GM21717 (cell line): ENCODE measurements around the gene ECM1.

ENCODE experiments used
- ATAC-seq: cut with Tn5 transposase; IDR thresholded peaks from one replicate; pipeline ENCODE4 v1.9.1; 2021; ENCODE audit warnings: mild to moderate bottlenecking, moderate library complexity; ENCODE audit not compliant: unreplicated experiment

ECM1 gene

GRCh38 chr1:150511985-150512660, 4.2 kb downstream of the ECM1 start:
- no peak for ATAC-seq

GRCh38 chr1:150512846-150513245, 4.9 kb downstream of the ECM1 start:
- ATAC-seq: no peak

GRCh38 chr1:150513351-150513791, 5.5 kb downstream of the ECM1 start:
- no peak for ATAC-seq

GRCh38 chr1:150514260-150514659, 6.4 kb downstream of the ECM1 start:
- ATAC-seq: no peak

GRCh38 chr1:150514913-150515327, 7.0 kb downstream of the ECM1 start:
- no peak for ATAC-seq

GRCh38 chr1:150515328-150516049, 7.6 kb downstream of the ECM1 start, which contains the start of gene FALEC:
FALEC (plus strand) TSS chr1:150515752.
- ATAC-seq: peak; percentile 94

- no peak for ATAC-seq
These were observed 8.2 kb downstream of the ECM1 start for GRCh38 chr1:150516050-150516591.

GRCh38 chr1:150516616-150517015, 8.7 kb downstream of the ECM1 start:
- no peak for ATAC-seq

- ATAC-seq: no peak
These were observed 13.5 kb downstream of the ECM1 start for GRCh38 chr1:150521196-150521968.

GRCh38 chr1:150525348-150525747, 17.4 kb downstream of the ECM1 start:
- ATAC-seq: no peak

- no peak for ATAC-seq
These were observed 20.3 kb downstream of the ECM1 start for GRCh38 chr1:150528196-150528595.

GRCh38 chr1:150529017-150529416, 21.1 kb downstream of the ECM1 start:
- ATAC-seq: no peak

- no peak for ATAC-seq
These were observed 22.7 kb downstream of the ECM1 start for GRCh38 chr1:150530491-150531159.

- ATAC-seq: no peak
These were observed 25.0 kb downstream of the ECM1 start for GRCh38 chr1:150532860-150533259.

- no peak for ATAC-seq
These were observed 26.1 kb downstream of the ECM1 start for GRCh38 chr1:150534002-150534401.

- ATAC-seq: no peak
These were observed 27.8 kb downstream of the ECM1 start for GRCh38 chr1:150535511-150536287.

- ATAC-seq: no peak
These were observed 29.2 kb downstream of the ECM1 start for GRCh38 chr1:150536836-150537731.

- no peak for ATAC-seq
These were observed 30.1 kb downstream of the ECM1 start for GRCh38 chr1:150537732-150538684.
